Coronary artery (tissue), 2 donors: ENCODE data around the gene TAS2R31.
"Not testable (repeated sequence)": the region's sequence is repeated elsewhere in the genome, so short reads cannot be mapped to it uniquely, and the experiment has no call there.

Source experiments
- DNase-seq: peaks from one replicate; pipeline ENCODE4 v3.0.0-alpha.2; 2017; ENCODE audit warnings: low spot score
- H3K27ac ChIP-seq, 2 donors: fragments of 200-600 bp; sonication (generic); one replicate each; pipeline ENCODE4 v1.5.1; 2016 to 2019
- H3K4me3 ChIP-seq: fragments of 200-600 bp; sonication (generic); 2 replicates; pipeline ENCODE4 v1.5.1; 2016; ENCODE audit warnings: mild to moderate bottlenecking, moderate library complexity
- TF ChIP-seq, protein P1 (sequence below): fragments of 200-600 bp; sonication (generic); IDR thresholded peaks from one replicate; pipeline ENCODE4 v1.5.1; 2019; ENCODE audit warnings: antibody characterized with exemption

The TAS2R31 gene, protein sequence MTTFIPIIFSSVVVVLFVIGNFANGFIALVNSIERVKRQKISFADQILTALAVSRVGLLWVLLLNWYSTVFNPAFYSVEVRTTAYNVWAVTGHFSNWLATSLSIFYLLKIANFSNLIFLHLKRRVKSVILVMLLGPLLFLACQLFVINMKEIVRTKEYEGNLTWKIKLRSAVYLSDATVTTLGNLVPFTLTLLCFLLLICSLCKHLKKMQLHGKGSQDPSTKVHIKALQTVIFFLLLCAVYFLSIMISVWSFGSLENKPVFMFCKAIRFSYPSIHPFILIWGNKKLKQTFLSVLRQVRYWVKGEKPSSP

DNA sequence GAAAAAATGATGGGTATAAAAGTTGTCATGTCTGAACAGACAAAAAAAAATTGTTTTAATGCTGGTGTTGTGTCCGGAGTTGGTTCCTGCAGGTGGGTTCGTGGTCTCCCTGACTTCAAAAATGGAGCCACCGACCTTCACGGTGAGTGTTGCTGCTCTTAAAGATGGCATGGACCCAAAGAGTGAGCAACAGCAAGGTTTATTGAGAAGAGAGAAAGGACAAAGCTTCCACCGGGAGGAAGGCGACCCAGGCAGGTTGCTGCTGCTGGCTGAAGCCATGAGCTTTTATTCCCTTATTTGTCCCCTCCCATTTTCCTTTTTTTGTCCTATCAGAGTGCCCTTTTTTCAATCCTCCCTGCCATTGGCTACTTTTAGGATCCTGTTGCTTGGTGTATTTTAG, at the start of gene TAS2R31:
TAS2R31 (minus strand) TSS at position 101 of the 400 bp plus-strand sequence; CDS start at position 29, 72 bp downstream.
- Histone ChIP-seq H3K27ac (no peak within 1 kb of the TSS), H3K4me3 (no peak within 1 kb of the TSS)
- DNase-seq: no peak
- TF ChIP-seq, protein P1, sequence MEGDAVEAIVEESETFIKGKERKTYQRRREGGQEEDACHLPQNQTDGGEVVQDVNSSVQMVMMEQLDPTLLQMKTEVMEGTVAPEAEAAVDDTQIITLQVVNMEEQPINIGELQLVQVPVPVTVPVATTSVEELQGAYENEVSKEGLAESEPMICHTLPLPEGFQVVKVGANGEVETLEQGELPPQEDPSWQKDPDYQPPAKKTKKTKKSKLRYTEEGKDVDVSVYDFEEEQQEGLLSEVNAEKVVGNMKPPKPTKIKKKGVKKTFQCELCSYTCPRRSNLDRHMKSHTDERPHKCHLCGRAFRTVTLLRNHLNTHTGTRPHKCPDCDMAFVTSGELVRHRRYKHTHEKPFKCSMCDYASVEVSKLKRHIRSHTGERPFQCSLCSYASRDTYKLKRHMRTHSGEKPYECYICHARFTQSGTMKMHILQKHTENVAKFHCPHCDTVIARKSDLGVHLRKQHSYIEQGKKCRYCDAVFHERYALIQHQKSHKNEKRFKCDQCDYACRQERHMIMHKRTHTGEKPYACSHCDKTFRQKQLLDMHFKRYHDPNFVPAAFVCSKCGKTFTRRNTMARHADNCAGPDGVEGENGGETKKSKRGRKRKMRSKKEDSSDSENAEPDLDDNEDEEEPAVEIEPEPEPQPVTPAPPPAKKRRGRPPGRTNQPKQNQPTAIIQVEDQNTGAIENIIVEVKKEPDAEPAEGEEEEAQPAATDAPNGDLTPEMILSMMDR: no peak

DNA sequence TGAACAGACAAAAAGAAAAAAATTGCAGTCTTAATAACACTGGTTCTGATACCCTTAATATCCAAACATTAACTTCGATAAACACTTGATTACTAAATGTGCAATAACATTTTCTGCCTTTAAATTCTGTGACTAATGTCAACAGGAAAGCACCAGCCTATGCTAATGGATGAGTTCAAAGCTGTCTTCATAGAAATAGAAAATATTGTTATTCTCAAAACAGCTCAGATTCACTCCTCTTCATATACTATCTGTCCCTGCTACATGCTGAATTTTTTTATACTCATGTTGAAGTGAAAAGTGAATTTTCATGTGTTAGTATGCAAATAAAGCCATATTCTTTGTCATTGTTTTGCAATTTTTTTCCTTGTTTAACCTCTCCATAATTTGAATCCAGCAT, 47.0 kb upstream of the TAS2R31 start:
- H3K27ac ChIP-seq: no peak overlapping the region
- TF ChIP-seq, protein P1: no peak
- no peak for DNase-seq
- no peak overlapping the region for H3K4me3 ChIP-seq

DNA sequence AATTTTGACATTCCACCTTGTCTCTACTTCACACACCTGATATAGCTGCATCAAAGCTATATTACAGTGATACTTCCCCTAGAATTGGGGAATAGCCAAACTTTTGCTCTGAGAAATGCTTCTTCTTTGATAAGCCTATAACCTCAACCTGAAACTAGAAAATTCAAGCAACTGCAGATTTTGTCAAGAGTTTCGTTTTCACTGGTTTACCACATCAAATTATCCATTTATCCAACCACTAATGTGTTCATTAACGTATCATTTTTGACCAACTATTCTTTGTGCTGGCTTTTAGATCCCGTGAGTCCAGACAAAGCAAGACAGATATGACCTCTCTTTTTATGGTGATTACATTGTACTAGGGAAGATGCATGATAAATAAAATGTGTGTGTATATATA, 44.4 kb upstream of the TAS2R31 start:
- no peak for DNase-seq
- no peak overlapping the region for H3K4me3 ChIP-seq
- TF ChIP-seq, protein P1: no peak
- H3K27ac ChIP-seq: no peak overlapping the region

DNA sequence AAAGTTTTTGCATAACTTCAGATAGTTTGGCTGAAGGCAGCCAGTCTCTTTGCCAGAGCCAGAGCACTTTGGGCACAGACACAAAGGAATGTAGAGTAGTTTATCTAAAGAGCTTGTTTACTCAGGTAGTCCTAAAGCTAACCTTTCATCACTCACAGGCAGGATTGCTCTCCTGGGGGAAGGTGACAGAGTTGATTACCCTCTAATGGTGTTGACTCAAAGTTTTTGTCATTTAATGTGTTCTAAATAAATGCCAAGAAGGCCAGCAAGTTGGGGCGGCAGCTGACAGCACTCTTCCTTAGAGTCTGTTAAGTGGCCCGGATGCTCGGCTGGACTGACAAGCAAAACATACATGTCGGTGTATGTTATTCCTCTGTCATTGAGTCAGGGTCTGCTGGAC, 40.2 kb upstream of the TAS2R31 start:
- H3K27ac ChIP-seq: no peak overlapping the region
- TF ChIP-seq, protein P1: no peak
- no peak for DNase-seq
- no peak overlapping the region for H3K4me3 ChIP-seq

DNA sequence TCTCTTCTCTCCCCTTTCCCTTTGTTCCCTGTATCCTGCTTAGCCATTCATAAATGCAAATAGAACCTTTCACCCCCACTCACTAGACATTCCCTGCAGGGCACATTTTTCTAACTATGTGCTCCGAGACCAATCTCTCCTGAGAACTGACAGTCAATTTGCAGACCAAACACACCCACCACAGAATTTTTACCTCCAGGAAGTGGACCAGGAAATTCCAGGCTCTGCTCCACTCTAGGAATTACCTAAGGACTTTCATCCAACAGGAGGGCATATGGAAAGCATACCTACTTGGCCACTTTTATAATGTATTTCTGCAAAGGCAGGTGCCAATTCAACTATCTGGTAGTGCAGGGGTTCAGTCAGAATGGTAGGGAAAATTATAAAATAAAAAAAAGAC, 39.8 kb upstream of the TAS2R31 start:
- TF ChIP-seq, protein P1: no peak
- no peak for DNase-seq
- Histone ChIP-seq H3K4me3 (no peak overlapping the region), H3K27ac (no peak overlapping the region)

DNA sequence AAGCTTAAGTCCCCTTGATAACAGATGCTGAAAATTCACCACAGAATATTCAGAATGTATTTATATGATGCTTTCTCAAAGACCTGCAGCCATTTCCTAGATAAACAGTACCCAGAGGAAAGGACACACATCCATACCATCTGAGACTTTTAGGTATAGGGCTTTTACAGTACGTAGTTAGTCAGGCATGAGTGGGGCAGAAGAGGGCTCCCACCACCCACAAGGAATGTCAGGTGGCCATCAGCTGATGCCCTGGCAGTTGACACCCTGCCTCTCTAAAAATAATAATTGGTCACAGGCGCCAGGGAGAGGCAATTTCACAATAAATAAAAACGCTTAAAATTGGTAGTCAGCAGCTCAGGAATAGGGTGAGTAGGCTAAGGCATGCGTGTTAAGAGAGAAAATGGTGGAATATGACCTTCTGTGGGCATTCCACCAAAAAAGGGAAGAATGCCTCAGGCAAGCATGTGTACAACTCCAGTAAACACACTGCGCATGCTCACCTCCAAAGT, 38.7 kb upstream of the TAS2R31 start:
- no peak for DNase-seq
- H3K27ac ChIP-seq: no peak overlapping the region
- no peak overlapping the region for H3K4me3 ChIP-seq
- TF ChIP-seq, protein P1: no peak

DNA sequence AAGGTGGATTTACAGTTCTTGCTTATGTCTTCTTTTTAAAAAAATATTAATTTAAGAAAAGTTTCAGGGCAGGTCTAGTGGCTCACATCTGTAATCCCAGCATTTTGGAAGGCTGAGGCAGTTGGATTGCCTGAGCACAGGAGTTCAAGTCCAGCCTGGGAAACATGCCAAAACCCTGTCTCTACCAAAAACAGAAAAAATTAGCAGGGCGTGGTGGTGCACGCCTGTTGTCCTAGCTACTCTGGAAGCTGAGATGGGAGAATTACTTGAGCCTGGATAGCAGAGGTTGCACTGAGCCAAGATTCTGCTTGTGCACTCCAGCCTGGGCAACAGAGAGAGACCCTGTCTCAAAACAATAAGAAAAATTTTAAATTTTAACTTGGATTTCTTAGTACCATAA, 36.3 kb upstream of the TAS2R31 start:
- no peak for DNase-seq
- Histone ChIP-seq H3K4me3 (no peak overlapping the region), H3K27ac (no peak overlapping the region)
- TF ChIP-seq, protein P1: no peak

DNA sequence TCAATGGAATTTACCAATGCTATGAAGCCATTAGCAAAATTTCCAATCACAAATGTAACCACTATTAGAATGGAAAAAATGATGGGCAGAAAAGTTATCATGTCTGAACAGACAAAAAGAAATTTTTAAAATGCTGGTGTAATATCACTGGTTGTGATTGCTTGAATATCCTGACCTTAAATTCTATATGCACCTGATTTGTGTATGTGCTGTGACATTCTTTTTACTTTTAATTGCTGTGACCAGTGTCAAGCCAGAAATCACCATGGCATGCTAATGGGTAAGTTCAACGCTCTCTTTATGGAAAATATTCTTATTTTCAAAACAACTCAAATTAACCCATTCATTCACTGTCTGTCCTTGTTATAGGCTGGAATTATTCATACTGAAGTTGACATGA, 31.0 kb upstream of the TAS2R31 start, which contains the start of gene TAS2R46:
TAS2R46 (minus strand) TSS at position 101 of the 400 bp plus-strand sequence; CDS start at position 101, 0 bp downstream.
- not testable (repeated sequence) for H3K4me3 ChIP-seq, H3K27ac ChIP-seq, DNase-seq
